Neuron (in vitro differentiated cells): Measurements from ENCODE around the gene DGKB.

Experiments used
- H2AFZ ChIP-seq: one replicate; pipeline ENCODE4 v1.6.1; 2013; ENCODE audit warnings: low read depth, mild to moderate bottlenecking, inconsistent platforms, low read length, moderate library complexity
- H3K27me3 ChIP-seq: one replicate; pipeline ENCODE4 v1.6.1; 2013; ENCODE audit warnings: low read length; ENCODE audit not compliant: insufficient read depth
- H3K36me3 ChIP-seq: one replicate; pipeline ENCODE4 v1.6.1; 2013; ENCODE audit warnings: low read length; ENCODE audit not compliant: insufficient read depth
- H3K4me1 ChIP-seq: one replicate; pipeline ENCODE4 v1.6.1; 2013; ENCODE audit warnings: low read length; ENCODE audit not compliant: insufficient read depth
- H3K4me3 ChIP-seq: 2 replicates; pipeline ENCODE4 v1.5.1; 2013; ENCODE audit warnings: mild to moderate bottlenecking, low read length, moderate library complexity
- H3K9me3 ChIP-seq: one replicate; pipeline ENCODE4 v1.6.1; 2013; ENCODE audit warnings: low read length

The DGKB gene

GRCh38 chr7:14195871-14196270 is 706.7 kb downstream of the DGKB start:
- H3K4me1 ChIP-seq = peaks cover 11% of the 10 kb centered on the region
- H2AFZ ChIP-seq = no peak overlapping the region
- no peaks in the 10 kb centered on the region for H3K9me3 ChIP-seq
- no peaks in the 10 kb centered on the region for H3K27me3 ChIP-seq
- H3K4me3 ChIP-seq = no peak overlapping the region
- no peaks in the 10 kb centered on the region for H3K36me3 ChIP-seq

- Histone ChIP-seq H3K4me1 (peaks cover 11% of the 10 kb centered on the region), H3K36me3 (no peaks in the 10 kb centered on the region), H3K4me3 (no peak overlapping the region), H2AFZ (peak overlapping the region; percentile 66), H3K9me3 (no peaks in the 10 kb centered on the region), H3K27me3 (no peaks in the 10 kb centered on the region)
Measured at GRCh38 chr7:14195079-14195478, 707.5 kb downstream of the DGKB start.

- Histone ChIP-seq H3K36me3 (no peaks in the 10 kb centered on the region), H3K9me3 (no peaks in the 10 kb centered on the region), H3K4me1 (peaks cover 8% of the 10 kb centered on the region), H3K27me3 (no peaks in the 10 kb centered on the region), H2AFZ (no peak overlapping the region), H3K4me3 (no peak overlapping the region)
Measured at GRCh38 chr7:14191686-14192098, 710.9 kb downstream of the DGKB start.

GRCh38 chr7:14184292-14184864 is 718.2 kb downstream of the DGKB start:
- Histone ChIP-seq H3K9me3 (no peaks in the 10 kb centered on the region), H3K27me3 (no peaks in the 10 kb centered on the region), H3K4me3 (no peak overlapping the region), H3K4me1 (no peaks in the 10 kb centered on the region), H3K36me3 (no peaks in the 10 kb centered on the region), H2AFZ (no peak overlapping the region)

- Histone ChIP-seq H3K4me3 (no peak overlapping the region), H3K27me3 (no peaks in the 10 kb centered on the region), H3K4me1 (no peaks in the 10 kb centered on the region), H3K9me3 (no peaks in the 10 kb centered on the region), H2AFZ (no peak overlapping the region), H3K36me3 (no peaks in the 10 kb centered on the region)
Measured at GRCh38 chr7:14179781-14180180, 722.8 kb downstream of the DGKB start.

GRCh38 chr7:14177876-14178275 is 724.7 kb downstream of the DGKB start:
- Histone ChIP-seq H2AFZ (no peak overlapping the region), H3K9me3 (no peaks in the 10 kb centered on the region), H3K4me1 (no peaks in the 10 kb centered on the region)

GRCh38 chr7:14170872-14171271 is 731.7 kb downstream of the DGKB start:
- H3K9me3 ChIP-seq = no peaks in the 10 kb centered on the region
- no peaks in the 10 kb centered on the region for H3K4me1 ChIP-seq
- no peaks in the 10 kb centered on the region for H3K36me3 ChIP-seq
- H3K27me3 ChIP-seq = no peaks in the 10 kb centered on the region
- no peak overlapping the region for H2AFZ ChIP-seq
- no peak overlapping the region for H3K4me3 ChIP-seq

More at GRCh38 chr7:14177876-14178275, 724.7 kb downstream of the DGKB start:
- Histone ChIP-seq H3K27me3 (no peaks in the 10 kb centered on the region), H3K4me3 (no peak overlapping the region), H3K36me3 (no peaks in the 10 kb centered on the region)

- Histone ChIP-seq H3K36me3 (no peaks in the 10 kb centered on the region), H2AFZ (no peak overlapping the region), H3K4me3 (no peak overlapping the region), H3K9me3 (no peaks in the 10 kb centered on the region), H3K4me1 (peaks cover 3% of the 10 kb centered on the region), H3K27me3 (no peaks in the 10 kb centered on the region)
Measured at GRCh38 chr7:14158111-14158510, 744.4 kb downstream of the DGKB start.

GRCh38 chr7:14156436-14156835 is 746.1 kb downstream of the DGKB start:
- Histone ChIP-seq H2AFZ (no peak overlapping the region), H3K4me1 (peaks cover 8% of the 10 kb centered on the region), H3K4me3 (no peak overlapping the region), H3K27me3 (no peaks in the 10 kb centered on the region), H3K36me3 (no peaks in the 10 kb centered on the region), H3K9me3 (no peaks in the 10 kb centered on the region)

GRCh38 chr7:14148974-14149373 is 753.6 kb downstream of the DGKB start:
- H3K4me3 ChIP-seq = no peak overlapping the region
- H3K27me3 ChIP-seq = no peaks in the 10 kb centered on the region
- H3K36me3 ChIP-seq = no peaks in the 10 kb centered on the region
- peaks cover 10% of the 10 kb centered on the region for H3K4me1 ChIP-seq
- H2AFZ ChIP-seq = peak overlapping the region; percentile 67
- no peaks in the 10 kb centered on the region for H3K9me3 ChIP-seq

GRCh38 chr7:14147532-14147931 is 755.0 kb downstream of the DGKB start:
- Histone ChIP-seq H3K4me1 (peaks cover 2% of the 10 kb centered on the region), H3K27me3 (no peaks in the 10 kb centered on the region), H3K4me3 (no peak overlapping the region), H2AFZ (no peak overlapping the region), H3K36me3 (no peaks in the 10 kb centered on the region), H3K9me3 (no peaks in the 10 kb centered on the region)

GRCh38 chr7:14144538-14144937 is 758.0 kb downstream of the DGKB start:
- Histone ChIP-seq H3K4me3 (no peak overlapping the region), H3K36me3 (no peaks in the 10 kb centered on the region)

GRCh38 chr7:14144109-14144508 is 758.4 kb downstream of the DGKB start:
- no peaks in the 10 kb centered on the region for H3K9me3 ChIP-seq
- peaks cover 2% of the 10 kb centered on the region for H3K4me1 ChIP-seq
- no peaks in the 10 kb centered on the region for H3K36me3 ChIP-seq
- H3K27me3 ChIP-seq = no peaks in the 10 kb centered on the region
- H3K4me3 ChIP-seq = no peak overlapping the region
- H2AFZ ChIP-seq = no peak overlapping the region

More at GRCh38 chr7:14144538-14144937, 758.0 kb downstream of the DGKB start:
- H3K27me3 ChIP-seq = no peaks in the 10 kb centered on the region
- H2AFZ ChIP-seq = no peak overlapping the region
- H3K9me3 ChIP-seq = no peaks in the 10 kb centered on the region
- peaks cover 2% of the 10 kb centered on the region for H3K4me1 ChIP-seq

- Histone ChIP-seq H3K27me3 (no peaks in the 10 kb centered on the region), H3K4me1 (no peaks in the 10 kb centered on the region), H2AFZ (no peak overlapping the region), H3K9me3 (no peaks in the 10 kb centered on the region), H3K36me3 (no peaks in the 10 kb centered on the region), H3K4me3 (no peak overlapping the region)
Measured at GRCh38 chr7:14137676-14138075, 764.9 kb downstream of the DGKB start.
